ENCODE results near the gene CYGB.

The CYGB gene

DNA sequence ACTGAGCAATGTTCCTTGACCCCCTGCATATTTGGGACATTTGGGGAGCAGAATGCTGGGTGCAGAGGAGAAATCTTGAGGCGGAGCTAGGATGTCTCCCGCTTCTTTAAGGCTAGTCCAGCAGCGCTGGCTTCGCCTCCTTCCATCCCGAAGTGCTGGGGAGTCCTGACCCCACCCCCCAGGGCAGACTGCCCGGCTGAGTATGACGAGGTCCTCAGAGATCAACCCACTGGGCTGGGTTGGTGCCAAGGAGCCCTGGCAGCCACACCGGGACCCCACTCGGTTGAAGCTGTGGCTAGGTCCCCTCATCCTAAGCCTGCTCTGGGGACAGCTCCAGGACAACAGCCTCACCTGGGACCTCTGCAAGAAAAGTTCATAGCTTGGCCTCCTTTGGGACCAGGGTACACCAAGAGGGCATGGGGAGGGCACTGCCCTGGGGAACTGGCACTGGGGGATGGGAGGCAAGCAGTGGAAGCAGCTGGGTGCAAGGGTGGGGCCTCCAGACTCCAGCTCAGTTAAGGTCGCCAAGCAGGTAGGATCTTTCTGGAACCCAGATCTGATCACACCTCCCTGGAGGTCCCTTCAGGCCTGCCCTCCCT, 47.3 kb downstream of the CYGB start:
- H3K4me3 ChIP-seq (ENCODE audit: low read depth, low read length), result no peak overlapping the region
- no peak for TF ChIP-seq CTCF (IDR thresholded peaks at IDR 0.05; ENCODE audit: control insufficient read depth, extremely low read depth, insufficient read depth)
- DNase-seq (ENCODE audit: low read depth), result no peak

GRCh38 chr17:76487451-76488192, 49.9 kb downstream of the CYGB start:
- no peak for TF ChIP-seq CTCF (IDR thresholded peaks at IDR 0.05; ENCODE audit: control insufficient read depth, extremely low read depth, insufficient read depth)

DNA sequence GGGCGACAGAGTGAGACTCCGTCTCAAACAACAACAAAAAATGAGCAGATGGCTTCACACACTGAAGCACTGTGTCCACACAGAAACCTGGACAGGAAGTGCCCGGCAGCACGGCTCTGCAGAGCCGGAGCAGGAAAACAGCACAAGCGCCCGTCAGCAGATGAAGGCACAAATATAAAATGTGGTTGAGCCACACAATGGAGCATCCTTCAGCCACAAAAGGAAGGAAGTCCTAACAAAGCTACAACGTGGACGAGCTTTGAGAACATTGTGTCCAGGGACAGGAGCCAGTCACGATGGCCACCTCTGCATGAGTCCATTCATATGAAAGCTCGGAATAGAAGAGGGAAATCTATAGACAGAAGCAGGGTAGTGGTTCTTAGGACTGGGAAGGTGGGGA, 51.9 kb downstream of the CYGB start:
- no peak overlapping the region for H3K4me3 ChIP-seq (ENCODE audit: low read depth, low read length)
- no peak for DNase-seq (ENCODE audit: low read depth)
- no peak for TF ChIP-seq CTCF (IDR thresholded peaks at IDR 0.05; ENCODE audit: control insufficient read depth, extremely low read depth, insufficient read depth)

More at GRCh38 chr17:76487451-76488192, 49.9 kb downstream of the CYGB start:
- no peak for DNase-seq (ENCODE audit: low read depth)
- H3K4me3 ChIP-seq (ENCODE audit: low read depth, low read length), result no peak overlapping the region

GRCh38 chr17:76484228-76484725, 53.2 kb downstream of the CYGB start:
- no peak for DNase-seq (ENCODE audit: low read depth)
- TF ChIP-seq CTCF (IDR thresholded peaks at IDR 0.05; ENCODE audit: control insufficient read depth, extremely low read depth, insufficient read depth), result no peak
- H3K4me3 ChIP-seq (ENCODE audit: low read depth, low read length), result no peak overlapping the region

DNA sequence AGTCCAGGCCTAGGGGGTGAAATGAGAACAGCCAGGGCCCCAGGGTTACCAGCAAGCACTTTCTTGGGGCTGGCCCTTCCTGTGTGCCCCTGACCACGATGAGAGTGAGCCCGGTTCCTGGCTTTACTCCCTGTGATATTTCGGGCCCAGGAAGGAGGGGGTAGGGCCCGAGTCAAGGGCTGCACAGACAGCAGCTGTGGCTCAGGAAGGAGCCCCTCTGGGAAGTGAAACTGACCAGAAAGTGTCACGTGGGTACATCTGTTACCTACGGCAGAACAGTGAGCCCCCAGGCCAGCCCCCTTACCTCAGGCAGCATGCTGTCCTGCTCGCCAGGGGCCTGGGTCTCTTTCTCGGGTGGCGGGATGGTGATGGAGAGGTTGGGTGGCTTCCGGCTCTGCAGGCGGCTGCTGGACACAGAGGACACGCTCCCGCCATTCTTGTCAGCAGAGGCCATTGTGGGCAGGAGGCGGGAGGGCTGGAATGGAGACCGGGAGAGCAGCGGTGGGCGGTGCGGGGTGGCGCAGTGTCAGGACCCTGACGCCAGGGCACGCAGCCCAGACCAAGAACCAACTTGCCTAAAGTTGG, 56.3 kb downstream of the CYGB start:
- no peak for TF ChIP-seq CTCF (IDR thresholded peaks at IDR 0.05; ENCODE audit: control insufficient read depth, extremely low read depth, insufficient read depth)
- no peak overlapping the region for H3K4me3 ChIP-seq (ENCODE audit: low read depth, low read length)
- DNase-seq (ENCODE audit: low read depth), result no peak

DNA sequence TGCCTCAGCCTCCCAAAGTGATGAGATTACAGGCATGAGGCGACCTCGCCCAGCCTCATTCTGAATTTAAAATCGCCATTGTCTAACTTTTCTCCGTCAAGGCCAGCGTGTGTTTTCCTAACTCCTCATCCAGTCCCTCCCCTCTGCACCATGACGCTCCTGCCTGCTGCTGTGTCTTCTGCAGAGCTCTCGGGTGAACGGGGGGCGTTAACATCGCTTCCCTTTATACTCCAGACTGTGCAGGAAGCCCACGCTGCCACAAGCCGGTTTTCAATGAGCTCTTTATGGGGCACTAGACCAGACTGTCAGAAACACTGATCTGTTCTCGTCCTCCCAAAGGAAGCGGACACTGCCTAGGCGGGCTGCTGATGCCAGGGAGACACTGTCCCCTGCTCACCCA, 56.9 kb downstream of the CYGB start:
- no peak for TF ChIP-seq CTCF (IDR thresholded peaks at IDR 0.05; ENCODE audit: control insufficient read depth, extremely low read depth, insufficient read depth)
- DNase-seq (ENCODE audit: low read depth), result no peak
- H3K4me3 ChIP-seq (ENCODE audit: low read depth, low read length), result no peak overlapping the region
